HS-27A (cell line): ENCODE measurements around the gene MEGF8.

Source experiments
- DNase-seq: peaks from one replicate; pipeline ENCODE4 v3.0.0-alpha.2; 2012; ENCODE audit warnings: low read depth, missing footprints

MEGF8 gene

DNA sequence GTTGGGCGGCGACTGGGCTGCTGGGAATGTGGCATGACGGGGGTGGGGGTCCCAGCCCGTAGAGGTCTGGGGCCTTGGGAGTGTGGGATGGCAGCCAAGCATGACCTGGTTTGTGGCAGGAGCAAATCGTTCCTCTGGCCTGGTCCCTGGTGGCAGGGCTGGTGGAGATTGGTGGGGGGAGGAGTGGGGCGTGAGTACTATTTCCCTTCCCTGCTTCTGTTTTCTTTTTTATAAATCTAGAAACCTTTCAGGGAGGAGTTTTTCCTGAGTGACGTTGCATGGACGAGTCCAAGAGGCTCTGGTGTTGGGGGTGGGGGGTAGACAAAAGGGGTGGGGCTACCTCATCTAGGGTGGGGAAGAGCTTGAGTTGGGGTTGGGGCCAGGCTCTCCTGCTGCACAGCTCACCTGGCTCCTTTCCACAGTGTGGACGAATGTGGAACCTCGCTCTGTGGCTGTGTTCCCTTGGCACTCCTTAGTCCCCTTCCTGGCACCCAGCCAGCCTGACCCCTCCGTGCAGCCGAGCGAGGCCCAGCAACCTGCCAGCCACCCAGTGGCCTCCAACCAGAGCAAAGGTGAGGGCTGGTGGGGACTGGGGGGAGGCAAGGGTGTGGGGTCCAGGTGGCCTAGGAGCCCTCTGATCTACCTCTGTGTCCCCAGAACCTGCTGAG lies 39.0 kb upstream of the MEGF8 start:
- DNase-seq = no peak

DNA sequence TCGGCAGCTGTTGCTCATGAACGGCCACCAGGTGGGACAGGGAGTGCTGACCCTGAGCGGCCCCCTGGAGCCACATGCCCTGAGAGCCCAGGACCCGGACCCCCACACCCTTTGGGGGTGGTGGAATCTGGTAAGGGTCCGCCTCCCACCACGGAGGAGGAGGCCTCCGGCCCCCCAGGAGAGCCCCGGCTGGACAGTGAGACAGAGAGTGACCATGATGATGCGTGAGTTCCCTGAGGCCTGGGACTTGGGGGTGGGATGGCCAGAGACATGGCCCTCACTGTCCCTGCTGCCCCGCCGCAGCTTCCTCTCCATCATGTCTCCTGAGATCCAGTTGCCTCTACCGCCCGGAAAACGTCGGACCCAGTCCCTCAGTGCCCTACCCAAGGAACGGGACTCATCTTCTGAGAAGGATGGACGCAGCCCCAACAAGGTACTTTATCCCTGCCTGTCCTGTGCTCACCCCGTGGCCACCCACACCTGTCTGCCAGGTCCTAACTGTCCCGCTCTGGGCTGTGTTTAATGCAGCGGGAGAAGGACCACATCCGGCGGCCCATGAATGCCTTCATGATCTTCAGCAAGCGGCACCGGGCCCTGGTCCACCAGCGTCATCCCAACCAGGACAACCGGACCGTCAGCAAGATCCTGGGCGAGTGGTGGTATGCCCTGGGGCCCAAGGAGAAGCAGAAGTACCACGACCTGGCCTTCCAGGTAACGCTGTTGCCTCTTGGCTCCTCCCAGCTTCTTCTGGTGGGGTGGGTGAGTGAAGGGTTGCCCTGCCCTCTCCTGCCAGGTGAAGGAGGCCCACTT lies 38.2 kb upstream of the MEGF8 start:
- DNase-seq = no peak

DNA sequence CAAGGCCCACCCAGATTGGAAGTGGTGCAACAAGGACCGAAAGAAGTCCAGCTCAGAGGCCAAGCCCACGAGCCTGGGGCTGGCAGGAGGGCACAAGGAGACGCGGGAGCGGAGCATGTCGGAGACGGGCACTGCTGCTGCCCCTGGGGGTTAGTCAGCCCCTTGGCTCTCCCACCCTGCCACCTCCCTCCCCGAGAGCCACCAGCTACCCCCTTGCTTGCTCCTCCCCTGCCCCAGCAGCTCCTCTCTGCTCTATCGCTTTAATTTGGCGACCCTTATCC lies 37.7 kb upstream of the MEGF8 start:
- no peak for DNase-seq

DNA sequence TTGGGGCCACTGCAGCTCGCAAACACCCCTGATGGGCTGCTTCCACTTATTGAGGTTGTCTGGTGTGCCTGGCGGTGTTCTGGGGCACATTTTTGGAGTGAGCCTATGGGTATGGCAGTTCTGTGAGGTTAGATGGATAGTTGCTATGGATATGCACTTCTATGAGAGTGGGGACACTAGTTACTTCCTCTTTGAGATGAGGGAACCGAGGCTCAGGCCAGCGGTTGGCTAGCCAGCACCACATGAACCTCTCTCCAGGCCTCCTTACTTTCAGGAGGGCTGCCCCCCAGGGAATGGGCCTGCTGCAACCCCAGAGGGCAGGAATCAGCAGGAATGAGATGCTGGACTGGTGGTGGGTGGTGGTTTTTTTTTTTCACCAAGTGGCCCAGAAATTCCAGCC lies 37.0 kb upstream of the MEGF8 start:
- no peak for DNase-seq

DNA sequence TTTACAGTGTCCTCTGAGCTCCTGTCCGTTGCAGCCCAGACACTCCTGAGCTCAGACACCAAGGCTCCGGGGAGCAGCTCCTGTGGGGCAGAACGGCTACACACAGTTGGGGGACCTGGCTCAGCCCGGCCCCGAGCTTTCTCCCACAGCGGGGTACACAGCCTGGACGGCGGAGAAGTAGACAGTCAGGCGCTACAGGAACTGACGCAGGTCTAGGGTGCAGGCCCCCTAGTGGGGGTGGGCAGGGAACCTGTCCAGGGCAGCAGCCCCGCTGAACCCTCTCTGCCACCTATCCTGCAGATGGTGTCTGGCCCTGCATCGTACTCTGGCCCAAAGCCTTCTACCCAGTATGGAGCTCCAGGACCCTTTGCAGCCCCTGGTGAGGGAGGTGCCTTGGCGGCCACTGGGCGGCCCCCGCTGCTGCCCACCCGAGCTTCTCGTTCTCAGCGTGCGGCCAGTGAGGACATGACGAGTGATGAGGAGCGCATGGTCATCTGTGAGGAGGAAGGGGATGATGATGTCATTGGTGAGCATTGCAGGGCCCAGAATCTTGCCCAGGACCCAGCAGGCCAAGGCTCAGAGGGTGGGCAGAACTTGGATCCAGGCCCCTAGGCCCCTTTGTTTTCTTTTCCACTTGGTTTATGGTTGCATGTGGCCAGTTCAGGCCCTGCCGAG lies 36.4 kb upstream of the MEGF8 start:
- no peak for DNase-seq

DNA sequence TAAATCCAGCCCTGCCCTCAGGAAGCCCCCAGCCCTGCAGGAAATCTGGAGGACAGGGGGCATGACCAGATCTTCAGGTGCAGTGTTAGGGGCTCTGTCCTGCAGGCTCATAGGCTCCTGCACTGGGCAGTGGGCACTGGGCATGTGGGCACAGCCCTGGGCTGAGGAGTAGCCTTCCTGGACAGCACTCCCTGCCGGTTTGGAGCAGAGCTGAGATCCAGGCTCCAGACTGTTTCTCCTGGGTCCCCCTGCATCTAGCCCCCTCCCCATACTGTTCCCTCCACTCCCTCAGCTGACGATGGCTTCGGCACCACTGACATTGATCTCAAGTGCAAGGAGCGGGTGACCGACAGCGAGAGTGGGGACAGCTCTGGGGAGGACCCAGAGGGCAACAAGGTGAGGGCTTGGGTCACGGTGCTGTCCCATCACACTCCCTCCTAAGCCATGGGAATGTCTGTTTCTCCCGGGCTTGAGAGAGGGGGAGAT lies 35.8 kb upstream of the MEGF8 start:
- no peak for DNase-seq

DNA sequence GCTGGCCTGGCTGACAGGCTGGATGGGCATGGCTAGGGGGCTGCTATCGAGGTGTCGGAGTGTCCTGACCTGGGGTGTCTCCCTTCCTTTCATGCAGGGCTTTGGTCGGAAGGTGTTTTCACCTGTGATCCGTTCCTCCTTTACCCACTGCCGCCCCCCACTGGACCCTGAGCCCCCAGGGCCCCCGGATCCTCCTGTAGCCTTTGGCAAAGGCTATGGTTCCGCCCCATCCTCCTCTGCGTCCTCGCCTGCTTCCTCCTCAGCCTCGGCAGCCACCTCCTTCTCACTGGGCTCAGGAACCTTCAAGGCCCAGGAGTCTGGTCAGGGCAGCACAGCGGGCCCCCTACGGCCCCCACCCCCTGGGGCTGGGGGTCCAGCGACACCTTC lies 35.3 kb upstream of the MEGF8 start:
- no peak for DNase-seq

DNA sequence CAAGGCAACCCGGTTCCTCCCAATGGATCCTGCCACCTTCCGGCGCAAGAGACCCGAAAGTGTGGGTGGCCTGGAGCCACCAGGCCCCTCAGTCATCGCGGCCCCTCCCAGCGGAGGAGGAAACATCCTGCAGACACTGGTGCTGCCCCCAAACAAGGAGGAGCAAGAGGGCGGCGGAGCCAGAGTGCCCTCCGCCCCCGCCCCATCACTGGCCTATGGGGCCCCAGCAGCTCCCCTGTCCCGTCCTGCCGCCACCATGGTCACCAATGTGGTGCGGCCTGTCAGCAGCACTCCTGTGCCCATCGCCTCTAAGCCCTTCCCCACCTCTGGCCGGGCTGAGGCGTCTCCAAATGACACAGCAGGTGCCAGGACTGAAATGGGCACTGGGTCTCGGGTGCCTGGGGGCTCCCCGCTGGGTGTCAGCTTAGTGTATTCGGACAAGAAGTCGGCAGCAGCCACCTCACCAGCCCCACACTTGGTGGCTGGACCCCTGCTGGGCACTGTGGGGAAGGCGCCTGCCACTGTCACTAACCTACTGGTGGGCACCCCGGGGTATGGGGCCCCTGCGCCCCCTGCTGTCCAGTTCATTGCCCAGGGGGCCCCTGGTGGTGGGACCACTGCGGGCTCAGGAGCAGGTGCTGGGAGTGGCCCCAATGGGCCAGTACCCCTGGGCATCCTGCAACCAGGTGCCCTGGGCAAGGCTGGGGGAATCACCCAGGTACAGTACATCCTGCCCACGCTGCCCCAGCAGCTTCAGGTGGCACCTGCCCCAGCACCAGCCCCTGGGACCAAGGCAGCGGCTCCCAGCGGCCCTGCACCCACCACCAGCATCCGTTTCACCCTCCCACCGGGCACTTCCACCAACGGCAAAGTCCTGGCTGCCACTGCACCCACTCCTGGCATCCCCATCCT lies 34.7 kb upstream of the MEGF8 start:
- DNase-seq = no peak

DNA sequence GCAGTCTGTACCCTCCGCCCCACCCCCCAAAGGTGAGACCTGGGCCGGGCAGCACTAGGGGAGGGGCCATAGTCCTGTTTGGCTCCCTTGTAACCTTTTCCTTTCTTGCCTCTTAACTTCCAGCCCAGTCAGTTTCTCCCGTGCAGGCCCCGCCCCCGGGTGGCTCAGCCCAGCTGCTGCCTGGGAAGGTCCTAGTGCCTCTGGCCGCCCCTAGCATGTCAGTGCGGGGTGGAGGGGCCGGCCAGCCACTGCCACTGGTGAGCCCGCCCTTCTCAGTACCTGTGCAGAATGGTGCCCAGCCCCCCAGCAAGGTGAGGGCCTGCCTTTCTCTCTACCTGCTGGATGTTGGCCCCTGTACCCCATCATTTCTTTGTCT lies 34.0 kb upstream of the MEGF8 start:
- no peak for DNase-seq

DNA sequence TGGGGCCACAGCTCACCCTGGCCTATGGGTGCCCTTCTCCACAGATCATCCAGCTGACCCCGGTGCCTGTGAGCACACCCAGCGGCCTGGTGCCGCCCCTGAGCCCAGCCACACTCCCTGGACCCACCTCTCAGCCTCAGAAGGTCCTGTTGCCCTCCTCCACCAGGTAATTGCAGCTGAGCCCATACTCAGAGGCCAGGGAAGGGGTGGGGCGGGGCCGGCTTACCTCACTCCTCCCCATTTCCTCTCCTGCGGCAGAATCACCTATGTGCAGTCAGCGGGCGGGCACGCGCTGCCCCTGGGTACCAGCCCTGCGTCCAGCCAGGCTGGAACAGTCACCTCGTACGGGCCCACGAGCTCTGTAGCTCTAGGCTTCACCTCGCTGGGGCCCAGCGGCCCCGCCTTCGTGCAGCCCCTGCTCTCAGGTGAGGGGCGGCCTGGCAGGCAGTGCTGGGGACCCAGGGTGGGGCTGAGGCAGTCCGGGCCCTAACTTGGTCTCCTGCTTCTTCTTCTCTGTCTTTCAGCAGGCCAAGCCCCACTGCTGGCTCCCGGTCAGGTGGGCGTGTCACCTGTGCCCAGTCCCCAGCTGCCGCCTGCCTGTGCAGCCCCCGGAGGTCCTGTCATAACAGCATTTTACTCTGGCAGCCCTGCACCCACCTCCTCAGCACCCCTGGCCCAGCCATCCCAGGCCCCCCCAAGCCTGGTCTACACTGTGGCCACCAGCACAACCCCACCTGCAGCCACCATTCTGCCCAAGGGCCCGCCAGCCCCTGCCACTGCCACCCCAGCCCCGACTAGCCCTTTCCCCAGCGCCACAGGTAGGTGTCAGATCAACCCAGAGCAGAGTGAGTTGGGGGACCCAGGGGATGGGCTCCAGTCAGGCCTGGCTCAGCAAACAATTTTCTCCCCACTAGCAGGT lies 33.1 kb upstream of the MEGF8 start:
- no peak for DNase-seq

DNA sequence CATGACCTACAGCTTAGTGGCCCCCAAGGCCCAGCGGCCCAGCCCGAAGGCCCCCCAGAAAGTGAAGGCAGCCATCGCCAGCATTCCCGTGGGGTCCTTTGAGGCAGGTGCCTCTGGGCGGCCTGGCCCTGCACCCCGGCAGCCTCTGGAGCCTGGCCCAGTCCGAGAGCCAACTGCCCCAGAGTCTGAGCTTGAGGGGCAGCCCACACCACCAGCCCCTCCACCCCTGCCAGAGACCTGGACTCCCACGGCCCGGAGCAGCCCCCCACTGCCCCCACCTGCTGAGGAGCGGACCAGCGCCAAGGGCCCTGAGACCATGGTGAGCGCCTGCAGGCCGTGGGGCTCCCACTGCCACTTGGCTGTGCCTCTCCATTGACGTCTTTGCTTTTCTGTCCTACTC lies 32.5 kb upstream of the MEGF8 start:
- no peak for DNase-seq

DNA sequence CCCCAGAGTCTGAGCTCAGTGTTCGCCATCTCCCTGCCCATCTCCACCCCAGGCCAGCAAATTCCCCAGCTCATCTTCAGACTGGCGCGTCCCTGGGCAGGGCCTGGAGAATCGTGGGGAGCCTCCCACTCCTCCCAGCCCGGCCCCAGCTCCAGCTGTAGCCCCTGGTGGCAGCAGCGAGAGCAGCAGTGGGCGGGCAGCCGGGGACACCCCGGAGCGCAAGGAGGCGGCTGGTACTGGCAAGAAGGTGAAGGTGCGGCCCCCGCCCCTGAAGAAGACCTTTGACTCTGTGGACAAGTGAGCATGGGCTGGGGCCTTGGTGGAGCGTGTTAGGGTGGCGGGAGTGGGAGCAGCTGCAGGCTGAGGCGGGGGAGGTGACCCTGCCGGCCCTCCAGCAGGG lies 31.9 kb upstream of the MEGF8 start:
- DNase-seq = no peak

DNA sequence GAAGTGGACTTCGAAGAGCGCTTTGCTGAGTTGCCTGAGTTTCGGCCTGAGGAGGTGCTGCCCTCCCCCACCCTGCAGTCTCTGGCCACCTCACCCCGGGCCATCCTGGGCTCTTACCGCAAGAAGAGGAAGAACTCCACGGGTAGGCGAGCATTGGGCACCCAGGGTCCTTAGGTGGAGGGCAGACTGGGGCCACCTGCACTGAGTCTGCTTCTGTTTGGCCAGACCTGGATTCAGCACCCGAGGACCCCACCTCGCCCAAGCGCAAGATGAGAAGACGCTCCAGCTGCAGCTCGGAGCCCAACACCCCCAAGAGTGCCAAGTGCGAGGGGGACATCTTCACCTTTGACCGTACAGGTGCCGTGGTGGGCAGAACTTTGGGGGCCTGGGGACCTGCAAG lies 31.5 kb upstream of the MEGF8 start:
- DNase-seq = no peak

DNA sequence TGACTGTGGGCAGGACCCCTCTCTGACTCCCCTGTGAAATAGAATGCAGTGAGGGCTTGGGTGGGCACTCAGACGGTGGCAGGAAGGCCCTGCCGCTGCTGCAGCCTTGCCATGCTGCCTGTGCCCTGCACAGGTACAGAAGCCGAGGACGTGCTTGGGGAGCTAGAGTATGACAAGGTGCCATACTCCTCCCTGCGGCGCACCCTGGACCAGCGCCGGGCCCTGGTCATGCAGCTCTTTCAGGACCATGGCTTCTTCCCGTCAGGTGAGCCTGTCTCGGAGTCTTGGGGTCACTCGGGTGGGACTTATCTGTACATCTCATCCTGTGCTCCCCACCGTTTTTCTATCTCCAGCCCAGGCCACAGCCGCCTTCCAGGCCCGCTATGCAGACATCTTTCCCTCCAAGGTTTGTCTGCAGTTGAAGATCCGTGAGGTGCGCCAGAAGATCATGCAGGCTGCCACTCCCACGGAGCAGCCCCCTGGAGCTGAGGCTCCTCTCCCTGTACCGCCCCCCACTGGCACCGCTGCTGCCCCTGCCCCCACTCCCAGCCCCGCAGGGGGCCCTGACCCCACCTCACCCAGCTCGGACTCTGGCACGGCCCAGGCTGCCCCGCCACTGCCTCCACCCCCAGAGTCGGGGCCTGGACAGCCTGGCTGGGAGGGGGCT lies 30.8 kb upstream of the MEGF8 start:
- DNase-seq = no peak

DNA sequence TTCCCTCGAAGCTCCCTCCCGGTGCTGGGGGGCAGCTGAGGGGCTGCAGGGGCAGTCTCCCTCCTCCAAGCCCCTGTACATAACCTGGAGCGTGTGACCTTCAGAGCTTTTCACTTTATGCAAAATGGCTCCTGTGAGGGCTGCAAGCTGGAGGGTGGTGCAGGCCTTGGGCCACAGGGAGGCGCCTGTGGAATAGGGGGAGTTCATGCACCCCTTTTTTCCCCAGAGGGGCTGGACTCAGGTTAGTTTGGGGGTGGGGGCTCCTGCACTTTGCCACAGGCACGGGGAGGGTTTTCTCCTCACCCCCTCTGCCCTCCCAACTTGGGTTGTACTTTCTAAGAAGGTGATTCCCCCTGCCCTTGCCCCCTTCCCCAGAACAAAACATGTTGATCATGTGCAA lies 30.1 kb upstream of the MEGF8 start:
- DNase-seq = no peak

DNA sequence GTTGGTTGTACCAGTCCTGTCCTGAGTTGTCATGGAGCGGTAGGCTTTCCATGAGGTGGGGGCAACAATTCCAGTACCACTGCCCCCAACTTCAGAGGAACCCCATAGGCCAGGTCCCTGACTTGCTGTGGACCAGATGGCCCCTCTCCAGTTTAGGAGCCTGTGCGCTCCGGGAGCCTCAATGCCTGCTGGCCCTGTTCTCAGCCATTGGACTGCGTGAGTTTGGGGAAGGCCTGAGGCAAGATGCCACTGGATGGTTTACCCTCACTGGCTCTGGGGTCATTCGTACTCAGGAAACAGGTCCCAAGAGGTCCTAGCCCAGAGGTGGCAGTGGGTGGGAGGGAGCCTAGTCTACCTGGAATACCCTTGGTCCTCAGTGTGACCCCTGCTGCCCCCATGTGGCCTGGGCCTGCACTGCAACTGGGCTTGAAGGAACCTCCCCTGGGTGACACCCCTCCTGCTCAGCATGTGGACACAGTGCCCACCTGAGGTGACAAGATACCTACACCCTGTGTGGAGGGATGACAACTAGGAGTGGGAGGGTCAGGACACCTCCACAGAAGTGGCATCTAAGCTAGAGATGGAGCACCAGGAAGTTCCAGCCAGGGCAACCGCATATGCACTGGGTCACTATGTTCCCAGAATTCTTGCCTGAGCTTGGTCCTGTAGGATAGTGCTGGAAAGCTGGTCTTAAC lies 29.5 kb upstream of the MEGF8 start:
- no peak for DNase-seq

DNA sequence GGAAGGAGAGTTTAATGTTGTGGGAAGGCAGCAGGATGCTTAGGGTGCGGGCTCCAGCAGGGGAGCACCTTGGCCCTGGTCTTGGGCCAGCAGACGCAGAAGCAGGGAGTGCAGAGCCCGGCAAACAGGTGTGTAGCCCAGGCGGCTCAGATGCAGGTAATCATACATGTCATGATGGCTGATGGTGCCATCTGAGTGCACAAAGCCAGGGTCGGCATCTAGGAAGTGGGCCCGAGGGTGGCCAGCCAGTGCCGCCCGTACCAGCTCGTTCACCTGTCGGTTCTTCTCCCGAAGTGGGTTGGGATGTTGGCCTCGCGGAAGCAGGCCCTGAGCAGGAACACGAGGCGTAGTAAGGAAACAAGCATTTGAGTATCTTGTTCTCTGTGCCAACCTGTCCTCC lies 28.4 kb upstream of the MEGF8 start:
- DNase-seq = no peak

DNA sequence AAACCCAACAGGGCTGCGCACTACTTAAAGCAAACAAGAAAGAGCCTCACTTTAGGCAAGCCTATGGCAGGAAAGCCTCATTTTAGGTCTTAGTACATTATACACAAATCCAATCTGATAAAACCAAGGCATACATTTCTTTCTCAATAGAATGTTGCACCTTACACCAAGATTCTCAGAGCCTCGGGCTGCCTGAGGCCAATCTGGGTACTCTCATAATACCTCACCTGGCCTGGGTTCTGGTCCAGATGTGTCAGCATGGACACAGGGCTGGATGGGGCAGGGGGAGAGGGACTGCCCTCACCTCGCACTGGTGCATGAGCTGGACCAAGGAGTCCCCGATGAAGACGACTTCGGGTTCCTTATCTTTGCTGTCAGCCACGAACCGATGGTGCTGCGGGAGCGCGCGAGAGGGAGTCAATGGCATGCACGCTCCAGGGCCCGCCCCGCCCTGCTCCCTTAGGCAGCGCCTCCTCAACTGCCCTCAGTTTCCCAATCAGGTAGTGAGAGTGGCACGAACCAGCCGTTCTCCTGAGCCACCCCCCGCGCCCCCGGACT lies 23.7 kb upstream of the MEGF8 start, which contains the start of gene PRR19:
TSS of gene PRR19 (plus strand) at position 487 of the 558 bp plus-strand sequence. CDS start 7,453 bp downstream, outside the sequence.
- DNase-seq = no peak

DNA sequence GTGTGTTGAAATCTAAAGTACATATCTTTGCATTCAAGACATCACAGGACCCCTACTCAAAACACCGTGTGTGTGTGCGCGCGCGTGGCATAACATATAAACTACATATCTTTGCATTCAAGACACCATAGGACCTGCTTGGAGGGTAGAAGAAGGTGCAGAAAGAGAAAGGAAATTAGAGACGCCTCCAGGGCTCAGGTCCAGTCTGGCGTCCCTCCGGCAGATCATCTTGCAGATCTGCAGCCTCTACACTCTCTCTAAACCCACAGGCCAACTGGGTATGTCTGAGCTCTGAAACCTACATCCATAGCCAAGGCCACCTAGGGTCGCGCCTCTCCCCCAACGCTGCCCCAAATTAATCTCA lies 22.4 kb upstream of the MEGF8 start:
- no peak for DNase-seq

DNA sequence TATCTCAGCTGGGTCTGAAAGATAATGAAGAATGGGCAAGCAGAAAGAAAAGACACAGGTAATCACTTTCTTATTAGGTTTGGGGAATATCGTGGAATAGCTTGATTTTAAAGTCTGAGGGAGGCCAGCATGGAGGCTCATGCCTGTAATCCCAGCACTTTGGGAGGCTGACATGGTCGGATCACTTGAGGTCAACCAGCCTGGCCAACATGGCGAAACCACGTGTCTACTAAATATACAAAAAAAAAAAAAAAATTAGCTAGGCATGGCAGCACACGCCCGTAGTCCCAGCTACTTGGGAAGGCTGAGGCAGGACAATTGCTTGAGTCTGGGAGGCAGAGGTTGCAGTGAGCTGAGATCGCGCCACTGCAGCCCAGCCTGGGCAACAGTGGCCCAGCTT lies 21.6 kb upstream of the MEGF8 start:
- DNase-seq = no peak
